ENCODE results near the gene PSMC3. TPM values are rescaled to one million over a fixed set of nuclear protein-coding genes. Genes with fewer than 3 reads are reported as not detected.

The PSMC3 gene
- 58.9 TPM for total RNA-seq
- polyA plus RNA-seq, result 100 to 1,000 TPM; 102 to 153 (median 120) TPM

- DNase-seq (peak; percentile 96 to 98 (median 96)), ATAC-seq (ENCODE audit: low read depth in 2 of 2) (peak; percentile 95 to 96)
- Mint-ChIP-seq H3K4me3 (peak within 1 kb of the TSS; percentile 98 to 100 (median 100)), H3K36me3 (peaks cover 19% of the 10 kb centered on the region), H3K27me3 (no peaks in the 10 kb centered on the region), H3K27ac (peak within 1 kb of the TSS; percentile 97 to 99 (median 97)), H3K4me1 (peaks cover 0 to 31% (median 18%) of the 10 kb centered on the region in 4 donors), H3K9me3 (no peaks in the 10 kb centered on the region)
- H3K4me3 ChIP-seq (ENCODE audit: low read depth, low read length), result peak within 1 kb of the TSS; percentile 92
- H3K27me3 ChIP-seq (ENCODE audit: control insufficient read depth, insufficient read depth, low read length), result no peaks in the 10 kb centered on the region
- peak within 1 kb of the TSS; percentile 82 for H3K27ac ChIP-seq (ENCODE audit: insufficient read depth, low read length, poor library complexity, severe bottlenecking)
- H3K36me3 ChIP-seq (ENCODE audit: control insufficient read depth, insufficient read depth, low read length), result peaks cover 27% of the 10 kb centered on the region
- no peaks in the 10 kb centered on the region for H3K9me3 ChIP-seq (ENCODE audit: control insufficient read depth in 2 of 2, low read length in 2 of 2)
- peaks cover 20% of the 10 kb centered on the region for H3K4me1 ChIP-seq (ENCODE audit: control insufficient read depth, insufficient read depth, low read length, poor library complexity, severe bottlenecking)
These were observed at the start of gene PSMC3 for GRCh38 chr11:47426062-47426956. PSMC3 (minus strand) TSS chr11:47426439; CDS start chr11:47426279, 160 bp downstream.

GRCh38 chr11:47470671-47471070, 44.4 kb upstream of the PSMC3 start:
- ATAC-seq (ENCODE audit: low read depth in 2 of 2) (no peak), DNase-seq (no peak)
- H3K27ac Mint-ChIP-seq, result no peak overlapping the region
- Histone ChIP-seq H3K9me3 (ENCODE audit: control insufficient read depth in 2 of 2, low read length in 2 of 2) (no peaks in the 10 kb centered on the region), H3K27ac (ENCODE audit: insufficient read depth, low read length, poor library complexity, severe bottlenecking) (no peak overlapping the region), H3K36me3 (ENCODE audit: control insufficient read depth, insufficient read depth, low read length) (peaks cover 90% of the 10 kb centered on the region), H3K27me3 (ENCODE audit: control insufficient read depth, insufficient read depth, low read length) (no peaks in the 10 kb centered on the region), H3K4me1 (ENCODE audit: control insufficient read depth, insufficient read depth, low read length, poor library complexity, severe bottlenecking) (no peaks in the 10 kb centered on the region), H3K4me3 (ENCODE audit: low read depth, low read length) (no peak overlapping the region)
- no peak overlapping the region for H3K4me3 Mint-ChIP-seq
- no peaks in the 10 kb centered on the region for H3K27me3 Mint-ChIP-seq
- peaks cover 34% of the 10 kb centered on the region for H3K36me3 Mint-ChIP-seq
- no peaks in the 10 kb centered on the region for H3K9me3 Mint-ChIP-seq
- peaks cover 0 to 17% (median 6%) of the 10 kb centered on the region in 4 donors for H3K4me1 Mint-ChIP-seq

GRCh38 chr11:47469361-47470179, 43.3 kb upstream of the PSMC3 start:
- peak overlapping the region in 2 of 3 donors; percentile 31 to 76 for H3K27ac Mint-ChIP-seq
- no peaks in the 10 kb centered on the region for H3K27me3 Mint-ChIP-seq
- Histone ChIP-seq H3K27ac (ENCODE audit: insufficient read depth, low read length, poor library complexity, severe bottlenecking) (no peak overlapping the region), H3K9me3 (ENCODE audit: control insufficient read depth in 2 of 2, low read length in 2 of 2) (no peaks in the 10 kb centered on the region), H3K4me3 (ENCODE audit: low read depth, low read length) (no peak overlapping the region), H3K27me3 (ENCODE audit: control insufficient read depth, insufficient read depth, low read length) (no peaks in the 10 kb centered on the region), H3K36me3 (ENCODE audit: control insufficient read depth, insufficient read depth, low read length) (peaks cover 86% of the 10 kb centered on the region), H3K4me1 (ENCODE audit: control insufficient read depth, insufficient read depth, low read length, poor library complexity, severe bottlenecking) (no peaks in the 10 kb centered on the region)
- no peaks in the 10 kb centered on the region for H3K9me3 Mint-ChIP-seq
- no peak for DNase-seq
- no peak for ATAC-seq (ENCODE audit: low read depth in 2 of 2)
- H3K36me3 Mint-ChIP-seq, result peaks cover 36% of the 10 kb centered on the region
- peaks cover 0 to 20% (median 5%) of the 10 kb centered on the region in 4 donors for H3K4me1 Mint-ChIP-seq
- H3K4me3 Mint-ChIP-seq, result no peak overlapping the region

- no peaks in the 10 kb centered on the region for H3K9me3 ChIP-seq (ENCODE audit: control insufficient read depth in 2 of 2, low read length in 2 of 2)
- H3K27me3 ChIP-seq (ENCODE audit: control insufficient read depth, insufficient read depth, low read length), result no peaks in the 10 kb centered on the region
- no peak for ATAC-seq (ENCODE audit: low read depth in 2 of 2)
- no peak for DNase-seq
- no peaks in the 10 kb centered on the region for H3K27me3 Mint-ChIP-seq
- no peak overlapping the region for H3K4me3 ChIP-seq (ENCODE audit: low read depth, low read length)
- no peaks in the 10 kb centered on the region for H3K9me3 Mint-ChIP-seq
- H3K4me3 Mint-ChIP-seq, result no peak overlapping the region
- peaks cover 0 to 13% (median 5%) of the 10 kb centered on the region in 4 donors for H3K4me1 Mint-ChIP-seq
- peaks cover 31% of the 10 kb centered on the region for H3K36me3 Mint-ChIP-seq
- peaks cover 83% of the 10 kb centered on the region for H3K36me3 ChIP-seq (ENCODE audit: control insufficient read depth, insufficient read depth, low read length)
- peak overlapping the region in 1 of 3 donors; percentile 78 for H3K27ac Mint-ChIP-seq
- no peaks in the 10 kb centered on the region for H3K4me1 ChIP-seq (ENCODE audit: control insufficient read depth, insufficient read depth, low read length, poor library complexity, severe bottlenecking)
- H3K27ac ChIP-seq (ENCODE audit: insufficient read depth, low read length, poor library complexity, severe bottlenecking), result peak overlapping the region; percentile 31
These were observed 42.5 kb upstream of the PSMC3 start for GRCh38 chr11:47468598-47469214.

- Mint-ChIP-seq H3K27ac (no peak overlapping the region), H3K36me3 (peaks cover 18% of the 10 kb centered on the region), H3K4me3 (no peak overlapping the region), H3K27me3 (no peaks in the 10 kb centered on the region), H3K4me1 (peaks cover 0 to 13% (median 5%) of the 10 kb centered on the region in 4 donors), H3K9me3 (no peaks in the 10 kb centered on the region)
- Histone ChIP-seq H3K4me3 (ENCODE audit: low read depth, low read length) (no peak overlapping the region), H3K4me1 (ENCODE audit: control insufficient read depth, insufficient read depth, low read length, poor library complexity, severe bottlenecking) (no peaks in the 10 kb centered on the region), H3K27ac (ENCODE audit: insufficient read depth, low read length, poor library complexity, severe bottlenecking) (no peak overlapping the region), H3K36me3 (ENCODE audit: control insufficient read depth, insufficient read depth, low read length) (peaks cover 69% of the 10 kb centered on the region), H3K9me3 (ENCODE audit: control insufficient read depth in 2 of 2, low read length in 2 of 2) (no peaks in the 10 kb centered on the region), H3K27me3 (ENCODE audit: control insufficient read depth, insufficient read depth, low read length) (no peaks in the 10 kb centered on the region)
- no peak for ATAC-seq (ENCODE audit: low read depth in 2 of 2)
- DNase-seq, result no peak
These were observed 41.1 kb upstream of the PSMC3 start for GRCh38 chr11:47467357-47467756.

DNA sequence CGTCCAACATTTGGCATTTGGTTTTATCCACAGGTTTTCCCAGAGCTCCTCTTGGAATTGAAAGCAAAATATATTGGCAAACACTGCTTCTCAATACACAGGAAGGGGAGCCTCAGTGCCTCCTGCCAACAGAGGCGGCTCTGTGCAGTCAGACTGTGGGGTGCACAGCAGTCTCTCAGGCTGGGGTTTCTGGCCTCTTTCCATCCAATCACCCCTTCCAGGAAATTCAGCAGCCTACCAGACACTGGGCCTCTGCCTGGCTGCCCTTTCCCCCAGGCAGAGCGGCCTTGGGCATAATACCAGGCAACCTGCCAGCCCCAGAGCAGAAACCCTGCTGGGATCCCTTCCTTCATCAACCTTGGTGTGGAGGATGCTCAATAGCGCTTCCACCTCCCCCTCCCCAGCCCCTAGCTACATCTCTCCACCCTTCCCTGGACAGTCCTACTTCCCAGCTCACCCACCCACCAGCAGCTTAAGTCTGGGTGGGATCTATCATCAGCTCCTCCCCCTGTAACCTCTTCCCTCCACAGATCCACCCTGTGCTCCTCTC, 40.5 kb upstream of the PSMC3 start:
- Histone ChIP-seq H3K9me3 (ENCODE audit: control insufficient read depth in 2 of 2, low read length in 2 of 2) (no peaks in the 10 kb centered on the region), H3K4me1 (ENCODE audit: control insufficient read depth, insufficient read depth, low read length, poor library complexity, severe bottlenecking) (no peaks in the 10 kb centered on the region), H3K27me3 (ENCODE audit: control insufficient read depth, insufficient read depth, low read length) (no peaks in the 10 kb centered on the region), H3K27ac (ENCODE audit: insufficient read depth, low read length, poor library complexity, severe bottlenecking) (no peak overlapping the region), H3K4me3 (ENCODE audit: low read depth, low read length) (no peak overlapping the region), H3K36me3 (ENCODE audit: control insufficient read depth, insufficient read depth, low read length) (peaks cover 64% of the 10 kb centered on the region)
- ATAC-seq (ENCODE audit: low read depth in 2 of 2) (no peak), DNase-seq (no peak)
- peaks cover 0 to 13% (median 5%) of the 10 kb centered on the region in 4 donors for H3K4me1 Mint-ChIP-seq
- no peaks in the 10 kb centered on the region for H3K27me3 Mint-ChIP-seq
- H3K9me3 Mint-ChIP-seq, result no peaks in the 10 kb centered on the region
- H3K4me3 Mint-ChIP-seq, result no peak overlapping the region
- peaks cover 22% of the 10 kb centered on the region for H3K36me3 Mint-ChIP-seq
- no peak overlapping the region for H3K27ac Mint-ChIP-seq

DNA sequence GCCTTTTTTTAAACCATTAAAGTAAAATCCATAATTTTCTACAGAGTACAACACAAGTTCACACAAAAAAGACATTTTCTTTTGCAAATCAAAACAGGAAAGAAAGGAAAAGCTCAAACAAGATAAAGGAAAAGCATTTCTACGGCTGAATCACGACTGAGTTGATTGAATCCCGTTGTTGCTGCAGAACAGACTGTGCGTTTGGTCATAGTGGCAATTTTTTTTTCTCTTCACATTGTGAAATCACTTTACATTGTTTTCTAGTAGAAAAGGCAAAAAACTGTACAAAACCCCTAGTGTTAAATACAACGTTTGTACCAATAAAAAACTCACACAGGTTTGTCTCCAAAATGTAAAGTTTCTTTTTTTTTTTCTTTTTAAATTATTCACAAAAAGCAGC, 40.0 kb upstream of the PSMC3 start:
- Histone ChIP-seq H3K4me1 (ENCODE audit: control insufficient read depth, insufficient read depth, low read length, poor library complexity, severe bottlenecking) (no peaks in the 10 kb centered on the region), H3K4me3 (ENCODE audit: low read depth, low read length) (no peak overlapping the region), H3K27ac (ENCODE audit: insufficient read depth, low read length, poor library complexity, severe bottlenecking) (no peak overlapping the region), H3K27me3 (ENCODE audit: control insufficient read depth, insufficient read depth, low read length) (no peaks in the 10 kb centered on the region), H3K36me3 (ENCODE audit: control insufficient read depth, insufficient read depth, low read length) (peaks cover 58% of the 10 kb centered on the region), H3K9me3 (ENCODE audit: control insufficient read depth in 2 of 2, low read length in 2 of 2) (no peaks in the 10 kb centered on the region)
- DNase-seq (no peak), ATAC-seq (ENCODE audit: low read depth in 2 of 2) (no peak)
- no peaks in the 10 kb centered on the region for H3K27me3 Mint-ChIP-seq
- H3K36me3 Mint-ChIP-seq, result peaks cover 22% of the 10 kb centered on the region
- H3K4me1 Mint-ChIP-seq, result peaks cover 0 to 13% (median 5%) of the 10 kb centered on the region in 4 donors
- H3K9me3 Mint-ChIP-seq, result no peaks in the 10 kb centered on the region
- no peak overlapping the region for H3K4me3 Mint-ChIP-seq
- H3K27ac Mint-ChIP-seq, result peak overlapping the region in 2 of 3 donors; percentile 6 to 55
